K562 (cell line): ENCODE data around the gene PIK3CG. TPM values are rescaled to one million over a fixed set of nuclear protein-coding genes. Genes with fewer than 3 reads are reported as not detected.

Experiments
- ATAC-seq: fragments of 200-7000 bp; cut with Tn5 transposase; 3 replicates; pipeline ENCODE4 v1.9.1; 2020; ENCODE audit warnings: moderate library complexity
- BruUV-seq: library from RNA; stranded (reverse); fragments of 400-500 nt; replicated peaks from 2 replicates; lab custom pipeline; 2021; lab: Mats Ljungman, UMichigan
- CTCF ChIA-PET: fragments of 300-600 bp; formaldehyde crosslinking; extraction: SDS; loops from one replicate; lab custom pipeline; 2021; ENCODE audit warnings: low intra/inter-chr PET ratio; lab: Yijun Ruan, JAX
- POLR2A ChIA-PET: fragments of 300-600, 350-650 bp; sonication (Branson Sonifier 250); formaldehyde crosslinking; extraction: SDS; loops from one replicate; lab custom pipeline; 2021; ENCODE audit warnings: antibody characterized with exemption, inconsistent platforms; lab: Yijun Ruan, JAX
- DNase-seq, 4 experiments: peaks; one replicate each; pipeline versions ENCODE4 v3.0.0 to v3.0.0-alpha.2; 2011 to 2018; ENCODE audit warnings: low spot score in 3 of 4, mixed read lengths in 3 of 4; ENCODE audit errors: extremely low read depth in 1 of 4
- FAIRE-seq: peaks from 2 replicates; lab custom pipeline; 2011; peaks lifted over from hg19 to GRCh38; lab: Jason Lieb, UNC
- H2AFZ ChIP-seq: 2 replicates; pipeline ENCODE4 v1.6.0; 2011; ENCODE audit warnings: low read depth, low read length, control low read depth, inconsistent platforms
- H3K27ac ChIP-seq: fragments of 200-600 bp; 3 replicates; pipeline ENCODE4 v1.8.0; 2011; ENCODE audit warnings: low read depth, mild to moderate bottlenecking, control low read depth, inconsistent platforms, low read length, moderate library complexity, mixed read lengths; ENCODE audit errors: extremely low read depth
- H3K27me3 ChIP-seq, 2 experiments: fragments of 300-600 bp in 1 of 2; 2 replicates in 1 of 2; 3 replicates in 1 of 2; pipeline versions ENCODE4 v1.6.0 to v1.8.0; 2011; ENCODE audit warnings: inconsistent platforms in 2 of 2, low read length in 2 of 2, mild to moderate bottlenecking in 1 of 2, mixed read lengths in 1 of 2, moderate library complexity in 1 of 2; ENCODE audit not compliant: control insufficient read depth in 2 of 2, insufficient read depth in 2 of 2
- H3K36me3 ChIP-seq: fragments of 300-600 bp; 3 replicates; pipeline ENCODE4 v1.8.0; 2011; ENCODE audit warnings: mild to moderate bottlenecking, low read length, inconsistent platforms; ENCODE audit not compliant: control insufficient read depth, insufficient read depth
- H3K4me1 ChIP-seq, 2 experiments: fragments of 200-600 bp in 1 of 2; replicated peaks in 1 of 2; 2 replicates in 1 of 2; 3 replicates in 1 of 2; pipeline versions ENCODE4 v1.5.1 to v1.8.0; 2011; ENCODE audit warnings: inconsistent platforms in 2 of 2, low read length in 2 of 2, mild to moderate bottlenecking in 1 of 2, mixed read lengths in 1 of 2, moderate library complexity in 1 of 2; ENCODE audit not compliant: control insufficient read depth in 2 of 2, insufficient read depth in 2 of 2
- H3K4me2 ChIP-seq: 2 replicates; pipeline ENCODE4 v1.6.1; 2011; ENCODE audit warnings: low read length, control low read depth, inconsistent platforms, mixed read lengths; ENCODE audit not compliant: insufficient read depth
- H3K4me3 ChIP-seq: fragments of 200-600 bp; sonication (generic), shearing (Covaris generic); 2 replicates; pipeline ENCODE4 v1.5.1; 2016; ENCODE audit warnings: control low read depth, inconsistent platforms
- H3K79me2 ChIP-seq: fragments of 200-600 bp; 3 replicates; pipeline ENCODE4 v1.8.0; 2011; ENCODE audit warnings: low read length, inconsistent platforms; ENCODE audit not compliant: control insufficient read depth, insufficient read depth
- H3K9ac ChIP-seq, 2 experiments: 2 replicates each; pipeline versions ENCODE4 v1.6.0 to v1.6.1; 2011; ENCODE audit warnings: low read depth in 2 of 2, low read length in 2 of 2, control low read depth in 1 of 2, inconsistent platforms in 1 of 2, mild to moderate bottlenecking in 1 of 2, mixed read lengths in 1 of 2; ENCODE audit not compliant: insufficient read depth in 1 of 2
- H3K9me1 ChIP-seq: one replicate; pipeline ENCODE4 v1.6.0; 2011; ENCODE audit warnings: inconsistent platforms, mild to moderate bottlenecking, low read length, moderate library complexity; ENCODE audit not compliant: control insufficient read depth, insufficient read depth
- H3K9me3 ChIP-seq: replicated peaks from 2 replicates; pipeline ENCODE4 v1.5.1; 2011; ENCODE audit warnings: low read depth, low read length, inconsistent platforms; ENCODE audit not compliant: control insufficient read depth, insufficient read depth
- H4K20me1 ChIP-seq: replicated peaks from 2 replicates; pipeline ENCODE4 v1.6.1; 2011; ENCODE audit warnings: low read length, inconsistent platforms, mixed read lengths; ENCODE audit not compliant: control insufficient read depth, insufficient read depth
- CEBPB ChIP-seq: fragments of 450-650 bp; IDR thresholded peaks from 2 replicates; pipeline ENCODE4 v1.6.1; 2016; ENCODE audit warnings: missing genetic modification characterization, missing compliant biosample characterization
- HMBOX1 ChIP-seq: sonication (generic); IDR thresholded peaks from 2 replicates; pipeline ENCODE4 v1.6.1; 2016
- HMGN3 ChIP-seq: IDR thresholded peaks from 2 replicates; pipeline ENCODE4 v1.6.1; 2011; ENCODE audit warnings: borderline replicate concordance, low read depth, mild to moderate bottlenecking, mixed read lengths, low read length; ENCODE audit not compliant: insufficient read length; ENCODE audit errors: extremely low read depth
- SIX5 ChIP-seq, 2 experiments: IDR thresholded peaks; 2 replicates each; pipeline ENCODE4 v1.6.1; 2011; ENCODE audit warnings: low read length in 2 of 2, borderline replicate concordance in 1 of 2, low read depth in 1 of 2, mild to moderate bottlenecking in 1 of 2, moderate library complexity in 1 of 2; ENCODE audit not compliant: insufficient read depth in 1 of 2
- WGBS: fragments of 100-300 bp; shearing (Covaris generic); methylation state at CpG from one replicate; pipeline ENCODE4 v1.1.6; 2016; ENCODE audit warnings: low coverage, mixed read lengths; ENCODE audit not compliant: insufficient coverage; ENCODE audit errors: missing lambda C conversion rate; 5-methylcytosine and 5-hydroxymethylcytosine counted together
- in situ Hi-C: fragments of 300-500 bp; cut with MboI; formaldehyde crosslinking; loops from 4 replicates; pipeline ENCODE4 v1.15.0; 2018; ENCODE audit warnings: inconsistent platforms, mixed read lengths
- intact Hi-C: fragments of 100-400 bp; cut with micrococcal nuclease; formaldehyde crosslinking; loops from 2 replicates; pipeline ENCODE4 v1.14.2; 2022
- polyA plus RNA-seq, 8 experiments: library from polyadenylated mRNA; depleted of rRNA in 4 of 8; stranded (reverse) in 5 of 8; unstranded in 3 of 8; fragments of >200 nt; fragmentation: Nextera tagmentation in 2 of 8; fragmentation: Illumina TruSeq in 1 of 8; extraction: Ambion mirVana in 2 of 8; extraction: Trizol in 1 of 8; gene quantifications; 2 replicates each; pipeline versions ENCODE4 v1.2.1 to v1.2.3, GENCODE V29; 2011 to 2014; ENCODE audit warnings: inconsistent platforms in 1 of 8, missing spikeins in 1 of 8
- total RNA-seq, 7 experiments: library from RNA; depleted of rRNA in 6 of 7; stranded (reverse); fragments of >200 nt in 6 of 7; fragmentation: Illumina TruSeq in 2 of 7; extraction: Trizol in 2 of 7; gene quantifications; 2 replicates each; pipeline versions ENCODE4 v1.2.1 to v1.2.3, GENCODE V29; 2011 to 2021; ENCODE audit warnings: low replicate concordance in 1 of 7

The PIK3CG gene
- total and polyA plus RNA-seq, 9 of the 15 experiments (the other 6 are each of a cell fraction or from before 2014, with no cell fraction given), result 5.3 to 42.5 (median 29.0) TPM

- Histone ChIP-seq H3K4me2 (no peak overlapping the region), H3K9me3 (no peaks in the 10 kb centered on the region), H3K4me1 (peaks cover 5 to 17% of the 10 kb centered on the region in 2 experiments; a peak in 4 of 5 replicates), H3K4me3 (no peak overlapping the region), H2AFZ (peak overlapping the region; percentile 68; the same call in 1 of the 2 replicates), H3K27me3 (no peaks in the 10 kb centered on the region), H3K79me2 (no peaks in the 10 kb centered on the region), H3K27ac (no peak overlapping the region), H3K9ac (peak overlapping the region in 1 of 2 experiments; percentile 10; a peak in 1 of 4 replicates), H3K9me1 (no peaks in the 10 kb centered on the region), H4K20me1 (no peaks in the 10 kb centered on the region), H3K36me3 (no peaks in the 10 kb centered on the region)
- TF ChIP-seq HMGN3 (no peak), CEBPB (tag) (peak; percentile 53; the same call in 1 of the 2 replicates)
- in situ Hi-C loops (no loop called here), intact Hi-C loops (no loop called here)
- no peak for DNase-seq
- no peak for FAIRE-seq
- ATAC-seq, result no peak
- BruUV-seq, result no TSS peak
- ChIA-PET CTCF (no interaction called here), POLR2A (no interaction called here)
- 69% methylated on average over 9 of the region's 9 CpGs for WGBS
Measured at GRCh38 chr7:106853250-106853908, 11.7 kb upstream of the PIK3CG start.

- H3K27ac ChIP-seq, result no peak overlapping the region
- H2AFZ ChIP-seq, result peak overlapping the region; percentile 49
- H3K36me3 ChIP-seq, result no peaks in the 10 kb centered on the region
- no peaks in the 10 kb centered on the region for H3K27me3 ChIP-seq
- ATAC-seq (no peak), FAIRE-seq (no peak), DNase-seq (no peak)
- WGBS, result 74% methylated on average over 6 of the region's 6 CpGs
- ChIA-PET POLR2A (no interaction called here), CTCF (no interaction called here)
- H3K4me3 ChIP-seq, result no peak overlapping the region
- no peaks in the 10 kb centered on the region for H3K79me2 ChIP-seq
- H3K9me3 ChIP-seq, result no peaks in the 10 kb centered on the region
- TF ChIP-seq SIX5 (IDR thresholded peaks at IDR 0.05; ENCODE audit: borderline replicate concordance in 1 of 2, insufficient read depth in 1 of 2, low read depth in 1 of 2, low read length in 2 of 2) (no peak), HMBOX1 (peak; percentile 82)
- H3K9ac ChIP-seq, result no peak overlapping the region
- no peak overlapping the region for H3K4me2 ChIP-seq
- in situ Hi-C loops (no loop called here), intact Hi-C loops (no loop called here)
- no TSS peak for BruUV-seq
- H3K4me1 ChIP-seq, result peaks cover 24% of the 10 kb centered on the region in 2 experiments
- no peaks in the 10 kb centered on the region for H4K20me1 ChIP-seq
- no peaks in the 10 kb centered on the region for H3K9me1 ChIP-seq
Measured at GRCh38 chr7:106855540-106856132, 9.4 kb upstream of the PIK3CG start.
